ENCODE data around the gene IFT25. TPM values are rescaled to one million over a fixed set of nuclear protein-coding genes. Genes with fewer than 3 reads are reported as not detected.

The IFT25 gene
- total and polyA plus RNA-seq, 2 of the 13 experiments (the other 11 are each of a cell fraction or from before 2014, with no cell fraction given) = 19.7 to 48.0 TPM

GRCh38 chr1:53982034-53982762, 36.7 kb upstream of the IFT25 start (continued):
- 0 out of 2 replicates have a peak, but pooled peaks have one; percentile 12 for TF ChIP-seq ZNF770 (CRISPR knock-in tag; IDR thresholded peaks at IDR 0.05)
- 0 out of 2 replicates have a peak, but pooled peaks have one; percentile 29 for TF ChIP-seq ERF (CRISPR knock-in tag; IDR thresholded peaks at IDR 0.05)
- no peak for TF ChIP-seq FOXA1 (IDR thresholded peaks at IDR 0.05)
- no peak for TF ChIP-seq FOXA1 (CRISPR knock-in tag; IDR thresholded peaks at IDR 0.05)
- TF ChIP-seq ZGPAT (CRISPR knock-in tag; IDR thresholded peaks at IDR 0.05) = peak; percentile 52
- TF ChIP-seq KIAA2018 (CRISPR knock-in tag; IDR thresholded peaks at IDR 0.05; ENCODE audit: borderline replicate concordance) = no peak
- TF ChIP-seq RXRA (CRISPR knock-in tag; IDR thresholded peaks at IDR 0.05) = peak; percentile 60
- TF ChIP-seq KMT2A (CRISPR knock-in tag; IDR thresholded peaks at IDR 0.05) = peak; percentile 62; the same call in 1 of the 2 replicates
- 0 out of 2 replicates have a peak, but pooled peaks have one; percentile 16 for TF ChIP-seq ZNF414 (CRISPR knock-in tag; IDR thresholded peaks at IDR 0.05)
- peak; percentile 90 for TF ChIP-seq ELF3 (CRISPR knock-in tag; IDR thresholded peaks at IDR 0.05)
- 0 out of 2 replicates have a peak, but pooled peaks have one; percentile 63 for TF ChIP-seq ZNF17 (CRISPR knock-in tag; IDR thresholded peaks at IDR 0.05)
- no peak for TF ChIP-seq FUBP1 (CRISPR knock-in tag; IDR thresholded peaks at IDR 0.05; ENCODE audit: borderline replicate concordance)
- TF ChIP-seq ZNF292 (CRISPR knock-in tag; IDR thresholded peaks at IDR 0.05; ENCODE audit: borderline replicate concordance, low read depth) = peak; percentile 72; the same call in 1 of the 2 replicates
- peak; percentile 19; the same call in 1 of the 2 replicates for TF ChIP-seq CBX5 (CRISPR knock-in tag; IDR thresholded peaks at IDR 0.05; ENCODE audit: borderline replicate concordance)

Data from HepG2 (cell line).